Ishikawa (cell line): ENCODE measurements around the gene SLC4A2.

Experiments
- NFIC ChIP-seq: IDR thresholded peaks from 2 replicates; pipeline ENCODE4 v1.6.1; 2012
- RAD21 ChIP-seq: IDR thresholded peaks from 2 replicates; pipeline ENCODE4 v1.6.1; 2012; ENCODE audit warnings: low read depth

- TF ChIP-seq RAD21 (no peak), NFIC (no peak)
Measured at GRCh38 chr7:151095123-151095797, 35.9 kb downstream of the SLC4A2 start.
